GM19351 (cell line): ENCODE results near the gene TEX30.

Experiments
- ATAC-seq: cut with Tn5 transposase; IDR thresholded peaks from one replicate; pipeline ENCODE4 v1.9.1; 2021; ENCODE audit warnings: mild to moderate bottlenecking, moderate library complexity; ENCODE audit not compliant: unreplicated experiment

TEX30 gene

DNA sequence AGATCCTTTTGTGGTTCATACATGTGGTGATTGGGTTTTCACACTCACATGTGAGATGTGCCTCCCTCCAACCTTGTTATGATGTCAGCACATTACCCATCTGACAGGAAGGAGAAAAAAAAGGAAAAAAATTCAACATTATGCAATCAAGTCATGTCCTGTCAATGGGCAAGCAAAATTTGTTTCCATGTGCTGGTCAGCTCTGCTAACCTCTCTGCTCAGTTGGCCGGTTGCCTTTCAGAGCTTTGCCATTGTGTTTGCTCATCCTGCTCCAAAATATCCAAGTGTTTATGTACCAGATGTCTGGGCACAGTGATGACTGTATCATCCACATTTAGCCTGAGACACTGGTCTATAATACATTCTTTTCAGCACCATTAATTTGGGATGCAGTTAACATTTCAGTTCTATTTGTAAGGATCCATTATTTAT is 51.8 kb downstream of the TEX30 start:
- no peak for ATAC-seq

DNA sequence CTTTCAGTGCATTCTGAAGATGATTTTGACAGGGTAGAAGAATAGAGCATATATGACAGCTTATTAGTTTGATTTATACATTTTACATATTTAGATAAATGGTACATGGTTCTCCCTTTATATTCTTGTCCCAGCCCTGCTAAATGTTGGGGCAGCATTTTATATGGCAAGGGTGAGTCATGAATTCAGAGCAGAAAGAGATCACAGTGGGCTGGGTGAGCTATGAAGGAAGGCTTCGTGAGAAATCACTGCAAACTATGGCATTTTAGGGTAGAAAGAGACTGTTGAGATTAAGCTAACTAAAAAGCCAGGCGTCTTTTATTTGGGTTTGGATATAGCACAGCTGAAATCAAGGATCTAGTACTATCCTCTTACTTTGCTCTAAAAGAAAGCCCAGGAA is 54.8 kb downstream of the TEX30 start:
- ATAC-seq, result no peak
